Kidney tubule cell (primary cell): ENCODE measurements around the gene BBS1.

Experiments used
- DNase-seq: peaks from one replicate; pipeline ENCODE4 v3.0.0-alpha.2; 2018; ENCODE audit warnings: low spot score

The BBS1 gene

GRCh38 chr11:66477263-66478201 is 32.9 kb upstream of the BBS1 start:
- DNase-seq: no peak

GRCh38 chr11:66478729-66479393 is 31.6 kb upstream of the BBS1 start:
- peak; percentile 42 for DNase-seq

GRCh38 chr11:66479394-66480116 is 30.9 kb upstream of the BBS1 start:
- peak; percentile 68 for DNase-seq

GRCh38 chr11:66480117-66480938 is 30.1 kb upstream of the BBS1 start, which contains the start of gene DPP3:
Gene DPP3 (plus strand): TSS chr11:66480434. CDS start chr11:66482201, 1,767 bp downstream.
- peak; percentile 98 for DNase-seq

GRCh38 chr11:66484806-66485380 is 25.5 kb upstream of the BBS1 start:
- DNase-seq: no peak

GRCh38 chr11:66488957-66489356 is 21.5 kb upstream of the BBS1 start:
- no peak for DNase-seq

GRCh38 chr11:66489636-66490035 is 20.8 kb upstream of the BBS1 start:
- no peak for DNase-seq

- no peak for DNase-seq
Measured at GRCh38 chr11:66491315-66491935, 19.0 kb upstream of the BBS1 start.

GRCh38 chr11:66492161-66492865 is 18.1 kb upstream of the BBS1 start:
- no peak for DNase-seq

GRCh38 chr11:66493130-66493529 is 17.3 kb upstream of the BBS1 start:
- DNase-seq: no peak

- no peak for DNase-seq
Measured at GRCh38 chr11:66494458-66494857, 16.0 kb upstream of the BBS1 start.

GRCh38 chr11:66494935-66495334 is 15.5 kb upstream of the BBS1 start:
- no peak for DNase-seq

- no peak for DNase-seq
Measured at GRCh38 chr11:66495401-66495854, 15.0 kb upstream of the BBS1 start.

GRCh38 chr11:66497206-66497605 is 13.2 kb upstream of the BBS1 start:
- DNase-seq: no peak

- no peak for DNase-seq
Measured at GRCh38 chr11:66498506-66498905, 11.9 kb upstream of the BBS1 start.

- no peak for DNase-seq
Measured at GRCh38 chr11:66505276-66505816, 5.1 kb upstream of the BBS1 start.

GRCh38 chr11:66509131-66509561 is 1.3 kb upstream of the BBS1 start:
- DNase-seq: no peak

GRCh38 chr11:66510990-66511339 is 530 bp downstream of the BBS1 start:
- no peak for DNase-seq

GRCh38 chr11:66523611-66524010 is 13.2 kb downstream of the BBS1 start:
- no peak for DNase-seq
